Lung (tissue), 12 donors: Measurements from ENCODE around the gene ATXN1. TPM values are rescaled to one million over a fixed set of nuclear protein-coding genes. Genes with fewer than 3 reads are reported as not detected.

Experiments used
- ATAC-seq: fragments of 200-7000 bp; cut with Tn5 transposase; one replicate; pipeline ENCODE4 v1.9.1; 2020; ENCODE audit warnings: moderate number of reproducible peaks; ENCODE audit not compliant: insufficient read depth, low FRiP score
- DNase-seq, 3 donors: peaks; one replicate each; pipeline ENCODE4 v3.0.0-alpha.2; 2013 to 2017
- H3K27ac ChIP-seq, 2 donors: one replicate each; pipeline ENCODE4 v1.5.1; 2013; ENCODE audit warnings: mild to moderate bottlenecking in 2 of 2, moderate library complexity in 2 of 2, control low read depth in 1 of 2, inconsistent platforms in 1 of 2, low read depth in 1 of 2, low read length in 1 of 2
- H3K27me3 ChIP-seq, 3 donors: one replicate each; pipeline ENCODE4 v1.5.1; 2013; ENCODE audit warnings: low read length in 2 of 3; ENCODE audit not compliant: control insufficient read depth in 3 of 3, insufficient read depth in 3 of 3
- H3K36me3 ChIP-seq, 4 donors: one replicate each; pipeline ENCODE4 v1.5.1; 2013; ENCODE audit warnings: low read length in 4 of 4, mild to moderate bottlenecking in 1 of 4, moderate library complexity in 1 of 4; ENCODE audit not compliant: control insufficient read depth in 4 of 4, insufficient read depth in 4 of 4
- H3K4me1 ChIP-seq, 5 donors: one replicate each; pipeline ENCODE4 v1.5.1; 2013; ENCODE audit warnings: low read length in 5 of 5, mild to moderate bottlenecking in 2 of 5, moderate library complexity in 1 of 5; ENCODE audit not compliant: control insufficient read depth in 5 of 5, insufficient read depth in 5 of 5
- H3K4me3 ChIP-seq: one replicate; pipeline ENCODE4 v1.5.1; 2013; ENCODE audit warnings: mild to moderate bottlenecking, control low read depth, moderate library complexity
- H3K9ac ChIP-seq, 2 donors: one replicate each; pipeline ENCODE4 v1.5.1; 2013; ENCODE audit warnings: low read length in 2 of 2, control low read depth in 1 of 2; ENCODE audit not compliant: insufficient read depth in 1 of 2
- H3K9me3 ChIP-seq, 4 donors: one replicate each; pipeline ENCODE4 v1.5.1; 2013; ENCODE audit warnings: low read length in 3 of 4, mild to moderate bottlenecking in 1 of 4, moderate library complexity in 1 of 4; ENCODE audit not compliant: control insufficient read depth in 4 of 4, insufficient read depth in 3 of 4
- CTCF ChIP-seq: IDR thresholded peaks from 2 replicates; pipeline ENCODE4 v1.5.1; 2012; ENCODE audit warnings: mild to moderate bottlenecking; ENCODE audit errors: control extremely low read depth, extremely low read depth
- WGBS, 2 donors: extraction: QIAGEN DNeasy Blood & Tissue Kit; methylation state at CpG; one replicate each; pipeline ENCODE4 v1.1.7; 2013; 5-methylcytosine and 5-hydroxymethylcytosine counted together
- polyA plus RNA-seq, 2 donors: library from polyadenylated mRNA; stranded (reverse); fragments of 200-250 nt; gene quantifications; one replicate each; pipeline ENCODE4 v1.2.1, GENCODE V29; 2013
- total RNA-seq, 2 donors: library from RNA; depleted of rRNA in 1 of 2; stranded (reverse); fragments of >200 nt in 1 of 2; gene quantifications; one replicate each; pipeline ENCODE4 v1.2.1, GENCODE V29; 2014 to 2021
- donor health status: control.
- donor health status: control.
- donor health status: Bipolar disorder and iron deficiency.
- donor health status: healthy.
- donor health status: DM: yes; HTN: yes; CAD: no.

ATXN1 gene
- total and polyA plus RNA-seq, 4 donors: 9.7 to 108 (median 34.9) TPM

DNA sequence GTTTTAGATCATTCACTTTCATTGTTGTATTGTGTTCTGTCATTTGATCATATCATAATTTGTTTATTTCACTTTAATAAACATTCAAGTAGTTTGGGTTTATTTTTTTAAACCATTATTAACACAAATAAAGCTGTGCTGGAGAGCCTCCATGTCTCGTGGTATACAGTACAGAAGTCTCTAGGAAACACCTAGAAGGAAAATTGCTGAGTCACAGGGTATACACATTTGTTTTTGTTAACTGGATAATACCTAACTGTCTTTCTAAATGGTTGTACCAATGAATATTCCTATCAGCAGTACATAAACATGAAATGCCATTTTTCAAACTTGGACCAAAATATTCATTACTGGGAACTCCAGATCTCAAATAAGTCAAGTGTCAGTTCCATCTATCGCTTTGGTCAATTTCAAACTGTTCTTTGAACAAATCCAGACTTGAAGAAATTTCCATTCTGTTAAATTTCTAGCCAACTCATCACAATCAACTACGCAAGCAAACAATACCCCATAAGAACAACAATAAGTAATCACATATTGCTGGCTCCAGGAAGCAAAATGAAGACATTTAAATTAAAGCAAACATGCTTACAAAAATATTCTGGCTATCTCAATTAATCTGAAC is 138.1 kb downstream of the ATXN1 start:
- no peak for ATAC-seq
- no peaks in the 10 kb centered on the region for H3K27me3 ChIP-seq
- no peaks in the 10 kb centered on the region for H3K9me3 ChIP-seq
- no peak overlapping the region for H3K4me3 ChIP-seq
- no peak overlapping the region for H3K27ac ChIP-seq
- DNase-seq: no peak
- H3K9ac ChIP-seq: no peak overlapping the region
- H3K4me1 ChIP-seq: peaks cover 0 to 11% (median 0%) of the 10 kb centered on the region in 5 donors
- H3K36me3 ChIP-seq: no peaks in the 10 kb centered on the region
- TF ChIP-seq CTCF: no peak
- 82 to 87% methylated on average over 3 of the region's 3 CpGs for WGBS, 2 donors

GRCh38 chr6:16622193-16622592 is 139.1 kb downstream of the ATXN1 start:
- DNase-seq (no peak), ATAC-seq (no peak)
- Histone ChIP-seq H3K4me1 (peaks cover 0 to 11% (median 0%) of the 10 kb centered on the region in 5 donors), H3K9ac (no peak overlapping the region), H3K27ac (no peak overlapping the region), H3K9me3 (no peaks in the 10 kb centered on the region), H3K4me3 (no peak overlapping the region), H3K36me3 (no peaks in the 10 kb centered on the region), H3K27me3 (no peaks in the 10 kb centered on the region)
- no peak for TF ChIP-seq CTCF
- 92 to 93% methylated on average over 5 of the region's 5 CpGs for WGBS, 2 donors

- 74 to 77% methylated on average over 6 of the region's 6 CpGs for WGBS, 2 donors
- DNase-seq (no peak), ATAC-seq (no peak)
- Histone ChIP-seq H3K36me3 (no peaks in the 10 kb centered on the region), H3K9me3 (no peaks in the 10 kb centered on the region), H3K4me3 (no peak overlapping the region), H3K27me3 (no peaks in the 10 kb centered on the region), H3K27ac (no peak overlapping the region), H3K4me1 (peaks cover 0 to 11% (median 0%) of the 10 kb centered on the region in 5 donors), H3K9ac (no peak overlapping the region)
- no peak for TF ChIP-seq CTCF
These were observed 140.3 kb downstream of the ATXN1 start for GRCh38 chr6:16621002-16621401.

- no peak overlapping the region for H3K9ac ChIP-seq
- H3K27ac ChIP-seq: no peak overlapping the region
- peaks cover 0 to 7% (median 0%) of the 10 kb centered on the region in 5 donors for H3K4me1 ChIP-seq
- no peaks in the 10 kb centered on the region for H3K27me3 ChIP-seq
- no peaks in the 10 kb centered on the region for H3K9me3 ChIP-seq
- no peak for TF ChIP-seq CTCF
- ATAC-seq (no peak), DNase-seq (no peak)
- H3K36me3 ChIP-seq: no peaks in the 10 kb centered on the region
- 90 to 93% methylated on average over 2 of the region's 2 CpGs for WGBS, 2 donors
- H3K4me3 ChIP-seq: no peak overlapping the region
These were observed 141.5 kb downstream of the ATXN1 start for GRCh38 chr6:16619777-16620176.
